Gastroesophageal sphincter (tissue), 4 donors: ENCODE results near the gene DQX1. TPM values are rescaled to one million over a fixed set of nuclear protein-coding genes. Genes with fewer than 3 reads are reported as not detected.

Experiments used
- ATAC-seq: fragments of 150-250 bp; one replicate; pipeline ENCODE4 v1.9.1; 2016; ENCODE audit warnings: mild to moderate bottlenecking, moderate library complexity
- H3K27ac ChIP-seq, 4 donors: fragments of 200-600 bp; sonication (generic) in 3 of 4; 1 replicate in 3 of 4; 2 replicates in 1 of 4; pipeline ENCODE4 v1.5.1; 2016 to 2019
- H3K27me3 ChIP-seq: fragments of 200-600 bp; sonication (generic); one replicate; pipeline ENCODE4 v1.5.1; 2019
- H3K36me3 ChIP-seq, 2 donors: fragments of 200-600 bp; sonication (generic); one replicate each; pipeline ENCODE4 v1.5.1; 2019; ENCODE audit warnings: control low read depth in 1 of 2
- H3K4me1 ChIP-seq, 3 donors: fragments of 200-600 bp; sonication (generic); 1 replicate in 2 of 3; 2 replicates in 1 of 3; pipeline ENCODE4 v1.5.1; 2016 to 2019; ENCODE audit warnings: control low read depth in 2 of 3
- H3K4me3 ChIP-seq, 2 donors: fragments of 200-600 bp; sonication (generic); one replicate each; pipeline ENCODE4 v1.5.1; 2019; ENCODE audit warnings: mild to moderate bottlenecking in 1 of 2, moderate library complexity in 1 of 2
- H3K9me3 ChIP-seq, 3 donors: fragments of 200-600 bp; sonication (generic); one replicate each; pipeline ENCODE4 v1.5.1; 2017 to 2019; ENCODE audit warnings: control low read depth in 2 of 3
- EP300 ChIP-seq: sonication (generic); formaldehyde crosslinking; IDR thresholded peaks from one replicate; pipeline ENCODE4 v1.6.1; 2017; ENCODE audit warnings: antibody characterized with exemption, mild to moderate bottlenecking
- POLR2A ChIP-seq, 2 donors: fragments of 450-650 bp; IDR thresholded peaks; one replicate each; pipeline ENCODE4 v1.6.1; 2017; ENCODE audit warnings: antibody characterized with exemption in 2 of 2, mild to moderate bottlenecking in 2 of 2, moderate library complexity in 1 of 2
- POLR2AphosphoS5 ChIP-seq: sonication (generic); formaldehyde crosslinking; IDR thresholded peaks from one replicate; pipeline ENCODE4 v1.6.1; 2017; ENCODE audit warnings: antibody characterized with exemption
- WGBS, 2 donors: methylation state at CpG; one replicate each; pipeline ENCODE4 v1.1.5; 2018; ENCODE audit warnings: low coverage in 1 of 2; 5-methylcytosine and 5-hydroxymethylcytosine counted together
- total RNA-seq, 4 donors: library from RNA; depleted of rRNA; stranded (reverse); fragments of >200 nt; gene quantifications; one replicate each; pipeline ENCODE4 v1.1.0, GENCODE V29; 2016
- TF ChIP-seq, protein P1 (sequence below), 4 experiments: fragments of 200-600 bp in 2 of 4; fragments of 450-650 bp in 2 of 4; sonication (generic) in 1 of 4; IDR thresholded peaks; one replicate each; pipeline ENCODE4 v1.5.1; 2017 to 2019; ENCODE audit warnings: antibody characterized with exemption in 4 of 4, mild to moderate bottlenecking in 2 of 4, moderate library complexity in 2 of 4

DQX1 gene
- total RNA-seq, 4 donors from 2014 or later: not detected

DNA sequence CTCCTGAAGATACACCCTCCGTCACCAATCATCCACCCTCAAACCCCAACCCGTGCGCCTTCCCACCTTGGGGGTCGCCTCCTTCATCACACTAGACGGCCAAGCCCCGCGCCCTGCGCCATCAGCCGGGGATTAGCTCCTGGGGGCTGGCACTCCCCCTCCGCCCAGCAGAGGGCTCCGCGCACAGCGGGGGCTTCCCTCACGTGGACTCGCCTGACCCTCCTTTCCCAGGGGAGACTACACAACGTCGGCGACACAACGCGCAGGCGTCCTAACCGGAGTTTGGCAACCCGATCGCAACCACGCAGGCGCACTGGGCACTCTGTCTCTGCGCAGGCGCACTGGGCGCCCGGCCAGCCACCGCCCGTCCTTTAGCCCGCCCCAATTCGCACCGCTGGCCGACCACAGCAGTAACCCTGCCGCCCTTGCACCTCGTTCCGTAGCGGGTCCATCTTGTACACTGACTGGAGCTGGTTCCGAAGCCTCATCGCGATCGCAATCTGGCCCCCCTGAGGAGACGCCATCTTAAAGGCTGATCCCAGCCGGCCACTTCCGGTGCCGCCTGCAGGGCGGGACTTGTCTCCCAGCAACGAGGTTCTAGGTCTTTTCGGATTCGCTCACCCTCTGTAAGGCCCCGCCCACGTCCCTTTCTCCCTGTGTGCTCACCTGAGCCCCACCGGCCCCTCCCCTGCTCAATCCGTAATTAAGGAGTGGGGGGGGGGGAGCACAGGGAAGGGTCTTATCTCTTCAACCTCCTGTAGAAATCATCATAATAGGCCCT is 18.7 kb downstream of the DQX1 start, which contains the start of gene PCGF1:
PCGF1 (minus strand) TSS at position 551 of the 781 bp plus-strand sequence; CDS start at position 524, 27 bp downstream.
- WGBS, 2 donors: no CpG with 5 or more reads among the region's 56 CpGs
- peak within 1 kb of the TSS; percentile 96 to 99 (median 96) for H3K27ac ChIP-seq
- H3K36me3 ChIP-seq: peaks cover 0 to 22% of the 10 kb centered on the region in 2 donors
- TF ChIP-seq POLR2AphosphoS5 (peak; percentile 76), POLR2A (IDR thresholded peaks at IDR 0.05) (peak; percentile 35 to 51), EP300 (no peak)
- TF ChIP-seq, protein P1, sequence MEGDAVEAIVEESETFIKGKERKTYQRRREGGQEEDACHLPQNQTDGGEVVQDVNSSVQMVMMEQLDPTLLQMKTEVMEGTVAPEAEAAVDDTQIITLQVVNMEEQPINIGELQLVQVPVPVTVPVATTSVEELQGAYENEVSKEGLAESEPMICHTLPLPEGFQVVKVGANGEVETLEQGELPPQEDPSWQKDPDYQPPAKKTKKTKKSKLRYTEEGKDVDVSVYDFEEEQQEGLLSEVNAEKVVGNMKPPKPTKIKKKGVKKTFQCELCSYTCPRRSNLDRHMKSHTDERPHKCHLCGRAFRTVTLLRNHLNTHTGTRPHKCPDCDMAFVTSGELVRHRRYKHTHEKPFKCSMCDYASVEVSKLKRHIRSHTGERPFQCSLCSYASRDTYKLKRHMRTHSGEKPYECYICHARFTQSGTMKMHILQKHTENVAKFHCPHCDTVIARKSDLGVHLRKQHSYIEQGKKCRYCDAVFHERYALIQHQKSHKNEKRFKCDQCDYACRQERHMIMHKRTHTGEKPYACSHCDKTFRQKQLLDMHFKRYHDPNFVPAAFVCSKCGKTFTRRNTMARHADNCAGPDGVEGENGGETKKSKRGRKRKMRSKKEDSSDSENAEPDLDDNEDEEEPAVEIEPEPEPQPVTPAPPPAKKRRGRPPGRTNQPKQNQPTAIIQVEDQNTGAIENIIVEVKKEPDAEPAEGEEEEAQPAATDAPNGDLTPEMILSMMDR (IDR thresholded peaks at IDR 0.05): peak in 2 of 4 experiments; percentile 3 to 40
- no peaks in the 10 kb centered on the region for H3K9me3 ChIP-seq
- peak within 1 kb of the TSS; percentile 86 to 92 for H3K4me3 ChIP-seq
- ATAC-seq: peak; percentile 97
- H3K27me3 ChIP-seq: peaks cover 76% of the 10 kb centered on the region
- H3K4me1 ChIP-seq: peaks cover 0 to 56% (median 18%) of the 10 kb centered on the region in 3 donors

DNA sequence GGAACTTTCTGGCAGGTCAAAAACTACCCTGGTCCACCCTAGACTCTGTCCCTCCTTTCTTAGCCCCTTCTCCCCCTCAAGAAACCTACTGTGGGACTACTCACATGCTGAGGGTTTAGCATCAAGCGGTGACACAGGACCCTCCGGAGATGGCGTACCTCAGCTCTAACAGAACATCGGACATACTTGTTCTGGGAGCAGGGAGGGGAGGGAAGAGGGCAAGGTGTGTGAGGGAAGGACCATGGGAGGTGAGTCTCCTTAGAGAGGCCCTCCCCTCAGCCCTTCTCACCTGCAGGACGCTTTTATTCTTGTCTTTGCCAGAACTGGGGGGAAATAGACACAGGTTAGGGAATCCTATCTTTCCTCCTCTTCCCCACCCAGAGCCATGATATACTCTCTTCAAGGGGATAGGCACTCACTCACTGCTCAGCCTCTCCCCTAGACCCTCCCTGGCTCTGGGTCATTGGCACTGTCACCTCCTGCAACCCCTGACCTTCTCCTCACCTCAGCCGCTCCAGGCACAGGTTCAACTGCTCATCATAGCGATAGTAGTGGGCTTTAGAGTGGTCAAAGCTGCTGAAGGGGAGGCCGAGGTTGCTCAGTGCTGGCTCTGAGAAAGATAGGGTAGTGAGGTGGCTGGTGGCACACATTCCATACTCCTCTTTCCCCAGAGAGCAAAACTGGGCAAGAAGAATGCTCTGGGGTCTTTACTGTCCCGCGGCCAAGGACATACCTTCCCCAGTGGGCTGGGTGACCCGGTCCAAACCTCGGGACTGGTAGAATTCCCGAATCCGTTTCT is 20.4 kb downstream of the DQX1 start:
- peaks cover 0 to 22% of the 10 kb centered on the region in 2 donors for H3K36me3 ChIP-seq
- no peak overlapping the region for H3K4me3 ChIP-seq
- peaks cover 0 to 60% (median 18%) of the 10 kb centered on the region in 3 donors for H3K4me1 ChIP-seq
- H3K9me3 ChIP-seq: no peaks in the 10 kb centered on the region
- 92 to 100% methylated on average over 3 to 5 of the region's 14 CpGs for WGBS, 2 donors
- no peak for ATAC-seq
- H3K27me3 ChIP-seq: peaks cover 76% of the 10 kb centered on the region
- no peak overlapping the region for H3K27ac ChIP-seq
- TF ChIP-seq POLR2AphosphoS5: no peak
- TF ChIP-seq EP300: no peak
- TF ChIP-seq, protein P1 (IDR thresholded peaks at IDR 0.05): no peak
- no peak for TF ChIP-seq POLR2A (IDR thresholded peaks at IDR 0.05)

DNA sequence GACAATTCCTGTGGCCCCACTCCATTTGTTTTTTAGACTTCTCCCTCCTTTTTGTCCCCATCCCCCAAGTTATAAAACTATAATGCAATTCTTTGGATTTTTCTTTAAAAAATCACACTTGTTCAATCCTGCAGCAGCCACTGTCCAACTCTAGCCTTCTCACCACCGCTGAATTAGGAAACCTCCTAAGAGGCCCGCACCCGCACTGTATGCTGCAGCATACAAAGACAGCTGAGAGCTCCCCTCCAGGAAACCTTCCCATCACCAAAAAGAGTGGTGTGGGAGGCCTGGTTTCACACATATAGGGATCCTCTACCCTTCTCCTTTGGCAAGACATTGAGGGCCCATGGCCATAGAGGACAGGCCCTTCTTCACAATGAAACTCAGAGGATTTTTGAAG is 21.4 kb downstream of the DQX1 start:
- no peak overlapping the region for H3K4me3 ChIP-seq
- WGBS, 2 donors: 100% methylated on average over 3 of the region's 3 CpGs; no CpG with 5 or more reads in 1 of the 2 donors
- ATAC-seq: no peak
- no peak for TF ChIP-seq EP300
- TF ChIP-seq POLR2A (IDR thresholded peaks at IDR 0.05): no peak
- no peak for TF ChIP-seq POLR2AphosphoS5
- TF ChIP-seq, protein P1 (IDR thresholded peaks at IDR 0.05): no peak
- no peak overlapping the region for H3K27ac ChIP-seq
- no peaks in the 10 kb centered on the region for H3K9me3 ChIP-seq
- H3K27me3 ChIP-seq: peaks cover 76% of the 10 kb centered on the region
- H3K4me1 ChIP-seq: peaks cover 0 to 65% (median 20%) of the 10 kb centered on the region in 3 donors
- H3K36me3 ChIP-seq: peaks cover 0 to 22% of the 10 kb centered on the region in 2 donors

DNA sequence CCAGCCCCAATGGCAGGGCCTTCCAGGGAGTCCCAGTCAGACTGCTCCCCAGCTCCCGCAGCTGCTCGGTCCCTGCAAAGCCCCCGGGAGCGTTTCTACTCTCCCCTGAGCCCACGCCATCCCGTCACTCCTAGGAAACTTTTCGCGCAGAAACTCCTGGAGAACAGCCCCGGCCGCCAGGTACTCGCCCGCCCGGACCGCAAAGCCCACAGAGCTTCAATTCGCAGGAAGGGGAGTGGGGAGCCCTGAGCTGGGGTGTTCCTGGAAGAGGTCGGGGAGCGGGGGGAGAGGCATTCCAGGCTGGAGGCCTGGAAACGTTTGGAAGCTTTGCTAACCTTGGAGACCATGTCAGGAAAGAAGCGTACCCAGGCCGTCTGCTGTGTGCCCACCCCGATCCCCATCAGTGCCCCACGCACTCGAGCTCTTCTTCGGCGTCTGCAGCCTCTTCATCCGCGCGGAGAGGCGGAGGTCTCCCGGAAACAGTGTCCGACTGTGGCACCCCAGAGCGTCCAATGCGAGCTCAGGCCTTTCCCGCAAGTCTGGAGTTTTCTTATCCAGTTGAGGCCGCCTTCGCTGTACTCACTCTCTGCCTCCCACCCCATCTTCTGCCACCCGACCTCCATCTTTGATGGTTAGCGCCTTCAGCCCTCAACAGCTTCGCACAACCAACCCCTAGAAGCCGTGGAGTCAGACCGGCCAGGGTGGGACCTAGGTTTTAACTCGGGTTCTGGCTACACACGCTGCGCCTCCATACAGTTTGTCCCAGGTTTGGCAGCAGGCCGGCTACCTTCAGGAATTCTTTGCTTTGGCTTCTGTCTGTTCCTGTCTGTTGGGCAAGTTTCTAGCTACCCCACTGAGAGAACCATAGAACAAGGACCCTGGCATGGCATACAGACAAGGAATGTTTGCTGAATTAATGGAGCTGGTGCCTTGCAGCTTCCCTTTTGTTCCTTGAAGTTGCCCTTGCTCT is 22.2 kb downstream of the DQX1 start:
- Histone ChIP-seq H3K9me3 (no peaks in the 10 kb centered on the region), H3K4me3 (peak overlapping the region; percentile 21 to 57), H3K4me1 (peaks cover 0 to 73% (median 28%) of the 10 kb centered on the region in 3 donors), H3K27me3 (peaks cover 79% of the 10 kb centered on the region), H3K27ac (peak overlapping the region in 3 of 4 donors; percentile 55 to 81 (median 65)), H3K36me3 (peaks cover 0 to 22% of the 10 kb centered on the region in 2 donors)
- WGBS, 2 donors: 67 to 78% methylated on average over 5 to 15 of the region's 45 CpGs
- no peak for ATAC-seq
- TF ChIP-seq POLR2A (IDR thresholded peaks at IDR 0.05) (no peak), POLR2AphosphoS5 (no peak), EP300 (no peak)
- TF ChIP-seq, protein P1 (IDR thresholded peaks at IDR 0.05): no peak
